GM21723 (cell line): Measurements from ENCODE around the gene FAM210B.
"Not testable (repeated sequence)": the region's sequence is repeated elsewhere in the genome, so short reads cannot be mapped to it uniquely, and the experiment has no call there.

Experiments
- ATAC-seq: cut with Tn5 transposase; IDR thresholded peaks from one replicate; pipeline ENCODE4 v1.9.1; 2021; ENCODE audit warnings: mild to moderate bottlenecking, moderate library complexity; ENCODE audit not compliant: unreplicated experiment

FAM210B gene

GRCh38 chr20:56391596-56392131, 32.9 kb downstream of the FAM210B start:
- ATAC-seq: peak; percentile 35

GRCh38 chr20:56392132-56392880, 33.5 kb downstream of the FAM210B start, which contains the start of the genes AURKA and CSTF1:
TSS of gene AURKA (minus strand) at chr20:56392215. CDS start at chr20:56388197, 4,018 bp downstream.
TSS of gene CSTF1 (plus strand) at chr20:56392645. CDS start at chr20:56395553, 2,908 bp downstream.
- ATAC-seq: peak; percentile 93

GRCh38 chr20:56392881-56393482, 34.2 kb downstream of the FAM210B start:
- peak; percentile 4 for ATAC-seq

GRCh38 chr20:56393653-56394052, 34.9 kb downstream of the FAM210B start:
- no peak for ATAC-seq

GRCh38 chr20:56395166-56395565, 36.4 kb downstream of the FAM210B start:
- no peak for ATAC-seq

- ATAC-seq: peak; percentile 66
Measured at GRCh38 chr20:56400001-56400640, 41.3 kb downstream of the FAM210B start.

GRCh38 chr20:56403465-56403864, 44.7 kb downstream of the FAM210B start:
- ATAC-seq: no peak

- not testable (repeated sequence) for ATAC-seq
Measured at GRCh38 chr20:56405356-56405755, 46.6 kb downstream of the FAM210B start.

GRCh38 chr20:56406910-56407309, 48.1 kb downstream of the FAM210B start:
- ATAC-seq: no peak

GRCh38 chr20:56409521-56409920, 50.7 kb downstream of the FAM210B start:
- no peak for ATAC-seq

GRCh38 chr20:56409956-56410355, 51.2 kb downstream of the FAM210B start:
- ATAC-seq: no peak

- not testable (repeated sequence) for ATAC-seq
Measured at GRCh38 chr20:56411287-56411686, 52.5 kb downstream of the FAM210B start.

GRCh38 chr20:56411759-56412472, 53.1 kb downstream of the FAM210B start, which contains the start of gene CASS4:
TSS of gene CASS4 (plus strand) at chr20:56412260. CDS start at chr20:56412459, 199 bp downstream.
- peak; percentile 74 for ATAC-seq

- no peak for ATAC-seq
Measured at GRCh38 chr20:56412473-56412790, 53.7 kb downstream of the FAM210B start.

GRCh38 chr20:56412949-56413348, 54.2 kb downstream of the FAM210B start:
- no peak for ATAC-seq

- no peak for ATAC-seq
Measured at GRCh38 chr20:56414842-56415765, 56.3 kb downstream of the FAM210B start.

- ATAC-seq: no peak
Measured at GRCh38 chr20:56417402-56417801, 58.6 kb downstream of the FAM210B start.

- no peak for ATAC-seq
Measured at GRCh38 chr20:56417911-56418310, 59.1 kb downstream of the FAM210B start.
